Activated naive CD4-positive, alpha-beta T cell treated with anti-CD3 and anti-CD28 coated beads for 36 hours (primary cell): ENCODE results near the gene TFPI2. TPM values are rescaled to one million over a fixed set of nuclear protein-coding genes. Genes with fewer than 3 reads are reported as not detected.

Experiments used
- CTCF ChIA-PET: fragments of 350-600 bp; sonication (Branson Sonifier 250); formaldehyde crosslinking; loops from one replicate; lab custom pipeline; 2021; ENCODE audit warnings: antibody characterized with exemption; lab: Charles Lee
- DNase-seq: peaks from one replicate; pipeline ENCODE4 v3.0.0-alpha.2; 2020
- H3K27ac Mint-ChIP-seq: one replicate; pipeline ENCODE4 v1.8.0; 2021; ENCODE audit warnings: mild to moderate bottlenecking, mixed read lengths
- H3K27me3 Mint-ChIP-seq: one replicate; pipeline ENCODE4 v1.8.0; 2021; ENCODE audit warnings: low read depth, mixed read lengths
- H3K36me3 Mint-ChIP-seq: one replicate; pipeline ENCODE4 v1.8.0; 2021; ENCODE audit warnings: low read depth, mixed read lengths
- H3K4me1 Mint-ChIP-seq: one replicate; pipeline ENCODE4 v1.8.0; 2021; ENCODE audit warnings: low read depth, mixed read lengths
- H3K4me3 Mint-ChIP-seq: one replicate; pipeline ENCODE4 v1.8.0; 2021; ENCODE audit warnings: mild to moderate bottlenecking, moderate library complexity, mixed read lengths
- H3K9me3 Mint-ChIP-seq: one replicate; pipeline ENCODE4 v1.8.0; 2021; ENCODE audit warnings: mixed read lengths
- intact Hi-C: fragments of 100-400 bp; cut with micrococcal nuclease; formaldehyde crosslinking; loops from one replicate; pipeline ENCODE4 v1.15.1; 2023
- total RNA-seq, 2 experiments: library from RNA; stranded (reverse); gene quantifications; one replicate each; pipeline ENCODE4 v1.2.3, GENCODE V29; 2021

Gene TFPI2
- not detected for total RNA-seq

- CTCF ChIA-PET: interaction anchor here (1.0 to 1.2 kb wide), 2 partner anchors 11 to 13 kb away, joined by 3 read pairs; no protein-coding TSS in a partner anchor
- H3K4me1 Mint-ChIP-seq: peaks cover 10% of the 10 kb centered on the region
- DNase-seq: peak; percentile 44
- peak within 1 kb of the TSS; percentile 16 for H3K4me3 Mint-ChIP-seq
- intact Hi-C loops: no loop called here
- H3K9me3 Mint-ChIP-seq: no peaks in the 10 kb centered on the region
- H3K27me3 Mint-ChIP-seq: peaks cover 38% of the 10 kb centered on the region
- no peak within 1 kb of the TSS for H3K27ac Mint-ChIP-seq
- no peaks in the 10 kb centered on the region for H3K36me3 Mint-ChIP-seq
These were observed at the start of gene TFPI2 for GRCh38 chr7:93890464-93891068. TFPI2 (minus strand) TSS chr7:93890753; CDS start chr7:93890678, 75 bp downstream.

GRCh38 chr7:93938293-93938692 is 47.7 kb upstream of the TFPI2 start:
- Mint-ChIP-seq H3K27ac (no peak overlapping the region), H3K9me3 (no peaks in the 10 kb centered on the region), H3K4me3 (no peak overlapping the region), H3K27me3 (peaks cover 25% of the 10 kb centered on the region), H3K4me1 (no peaks in the 10 kb centered on the region), H3K36me3 (no peaks in the 10 kb centered on the region)
- intact Hi-C loops: no loop called here
- DNase-seq: no peak
- CTCF ChIA-PET: no interaction called here

- Mint-ChIP-seq H3K4me3 (no peak overlapping the region), H3K27ac (no peak overlapping the region), H3K27me3 (peaks cover 29% of the 10 kb centered on the region), H3K36me3 (no peaks in the 10 kb centered on the region), H3K4me1 (no peaks in the 10 kb centered on the region), H3K9me3 (no peaks in the 10 kb centered on the region)
- no peak for DNase-seq
- intact Hi-C loops: no loop called here
- CTCF ChIA-PET: no interaction called here
These were observed 47.3 kb upstream of the TFPI2 start for GRCh38 chr7:93937818-93938217.

- CTCF ChIA-PET: no interaction called here
- intact Hi-C loops: no loop called here
- Mint-ChIP-seq H3K4me1 (no peaks in the 10 kb centered on the region), H3K4me3 (no peak overlapping the region), H3K27ac (no peak overlapping the region), H3K9me3 (no peaks in the 10 kb centered on the region), H3K27me3 (peaks cover 24% of the 10 kb centered on the region), H3K36me3 (no peaks in the 10 kb centered on the region)
- no peak for DNase-seq
These were observed 44.5 kb upstream of the TFPI2 start for GRCh38 chr7:93935102-93935501.

DNA sequence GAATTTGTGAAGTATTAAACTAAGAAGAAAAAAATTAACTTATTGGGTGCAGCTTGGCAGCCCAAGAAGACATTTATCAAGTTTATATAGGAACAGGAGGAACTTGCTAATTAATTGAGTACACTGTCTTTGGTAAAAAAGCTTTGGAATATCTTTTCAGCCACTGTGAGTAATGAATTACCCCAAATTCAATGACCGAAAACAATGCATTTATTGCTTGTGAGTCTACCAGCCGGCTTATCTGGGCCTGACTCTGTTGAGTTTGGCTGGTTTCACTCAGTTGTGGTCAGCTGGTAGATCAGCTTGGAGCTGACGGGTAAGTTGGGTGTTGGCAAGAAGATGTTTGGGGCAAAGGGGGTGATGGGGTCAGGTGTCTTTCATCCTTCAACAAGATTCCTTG is 42.6 kb upstream of the TFPI2 start:
- H3K27ac Mint-ChIP-seq: no peak overlapping the region
- no peak for DNase-seq
- H3K4me1 Mint-ChIP-seq: no peaks in the 10 kb centered on the region
- no peaks in the 10 kb centered on the region for H3K9me3 Mint-ChIP-seq
- no peaks in the 10 kb centered on the region for H3K36me3 Mint-ChIP-seq
- CTCF ChIA-PET: no interaction called here
- intact Hi-C loops: no loop called here
- no peak overlapping the region for H3K4me3 Mint-ChIP-seq
- peaks cover 18% of the 10 kb centered on the region for H3K27me3 Mint-ChIP-seq

GRCh38 chr7:93931655-93932054 is 41.1 kb upstream of the TFPI2 start:
- intact Hi-C loops: no loop called here
- CTCF ChIA-PET: no interaction called here
- no peaks in the 10 kb centered on the region for H3K9me3 Mint-ChIP-seq
- H3K27ac Mint-ChIP-seq: no peak overlapping the region
- H3K4me1 Mint-ChIP-seq: no peaks in the 10 kb centered on the region
- H3K27me3 Mint-ChIP-seq: peaks cover 21% of the 10 kb centered on the region
- H3K36me3 Mint-ChIP-seq: no peaks in the 10 kb centered on the region
- no peak overlapping the region for H3K4me3 Mint-ChIP-seq
- no peak for DNase-seq

DNA sequence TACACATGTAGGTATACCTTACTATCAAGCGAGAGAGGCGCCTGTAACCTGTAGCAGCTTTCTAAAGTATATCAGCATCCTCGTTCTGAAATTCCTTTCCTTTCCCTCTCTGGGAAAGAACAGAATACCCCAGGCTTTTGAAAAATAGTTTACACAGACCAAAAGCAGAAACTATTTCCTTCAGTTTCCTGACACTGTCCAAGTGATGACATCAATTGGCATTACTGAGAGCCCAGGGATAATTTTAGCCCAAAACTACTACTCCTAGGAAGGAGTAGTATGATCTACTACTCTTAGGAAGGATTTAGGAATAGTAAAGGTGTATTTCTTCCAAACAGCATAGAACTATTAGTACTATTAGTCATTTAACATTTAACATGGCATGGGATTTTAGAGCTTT is 37.0 kb upstream of the TFPI2 start:
- H3K36me3 Mint-ChIP-seq: no peaks in the 10 kb centered on the region
- H3K4me3 Mint-ChIP-seq: no peak overlapping the region
- no peak for DNase-seq
- no peaks in the 10 kb centered on the region for H3K9me3 Mint-ChIP-seq
- CTCF ChIA-PET: no interaction called here
- H3K27me3 Mint-ChIP-seq: peaks cover 27% of the 10 kb centered on the region
- intact Hi-C loops: no loop called here
- no peaks in the 10 kb centered on the region for H3K4me1 Mint-ChIP-seq
- H3K27ac Mint-ChIP-seq: no peak overlapping the region

- CTCF ChIA-PET: no interaction called here
- H3K27me3 Mint-ChIP-seq: peaks cover 31% of the 10 kb centered on the region
- no peaks in the 10 kb centered on the region for H3K36me3 Mint-ChIP-seq
- H3K4me1 Mint-ChIP-seq: no peaks in the 10 kb centered on the region
- no peak overlapping the region for H3K27ac Mint-ChIP-seq
- intact Hi-C loops: no loop called here
- DNase-seq: no peak
- no peak overlapping the region for H3K4me3 Mint-ChIP-seq
- H3K9me3 Mint-ChIP-seq: no peaks in the 10 kb centered on the region
These were observed 36.2 kb upstream of the TFPI2 start for GRCh38 chr7:93926800-93927199.

DNA sequence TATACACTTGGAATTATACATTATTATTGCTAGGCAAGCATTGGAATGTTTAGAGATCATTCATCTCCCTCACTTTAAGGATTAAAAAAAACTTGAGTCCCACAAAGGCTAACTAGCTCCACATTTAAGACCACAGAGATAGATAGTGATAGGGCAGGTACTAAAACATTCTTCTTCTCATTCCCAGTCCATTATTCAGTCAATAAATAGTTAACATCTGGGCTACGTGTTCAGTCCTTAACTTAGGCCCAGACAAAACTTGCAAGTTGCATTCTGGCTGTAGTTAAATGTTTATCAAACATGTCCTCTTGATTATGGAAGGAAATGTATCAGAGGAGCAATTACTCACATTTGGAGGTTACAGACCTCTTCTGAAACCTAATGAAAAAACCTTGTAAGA is 33.4 kb upstream of the TFPI2 start:
- no peaks in the 10 kb centered on the region for H3K36me3 Mint-ChIP-seq
- H3K4me1 Mint-ChIP-seq: peaks cover 2% of the 10 kb centered on the region
- intact Hi-C loops: no loop called here
- no peak overlapping the region for H3K27ac Mint-ChIP-seq
- CTCF ChIA-PET: no interaction called here
- no peaks in the 10 kb centered on the region for H3K9me3 Mint-ChIP-seq
- no peak overlapping the region for H3K4me3 Mint-ChIP-seq
- H3K27me3 Mint-ChIP-seq: peaks cover 39% of the 10 kb centered on the region
- no peak for DNase-seq

DNA sequence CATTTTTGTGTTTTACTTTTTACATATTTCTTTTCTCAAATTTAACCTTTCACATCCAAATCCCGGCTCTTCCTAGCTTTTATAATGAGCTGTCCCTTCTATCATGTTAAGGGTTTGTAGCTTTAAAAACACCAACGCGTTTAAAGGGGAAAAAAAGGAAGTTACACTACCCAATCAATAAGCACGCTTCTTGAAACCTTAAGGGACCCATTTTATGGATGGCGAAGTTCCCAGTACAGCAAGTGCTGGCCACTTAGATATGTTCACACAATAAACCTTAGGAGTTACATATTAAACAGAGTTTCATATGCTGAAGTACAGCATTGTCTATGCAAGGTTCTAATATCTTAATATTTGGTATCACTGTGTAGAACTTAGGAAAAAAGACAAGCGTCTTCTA is 32.7 kb upstream of the TFPI2 start:
- Mint-ChIP-seq H3K9me3 (no peaks in the 10 kb centered on the region), H3K4me1 (peaks cover 2% of the 10 kb centered on the region), H3K36me3 (no peaks in the 10 kb centered on the region), H3K4me3 (no peak overlapping the region), H3K27me3 (peaks cover 39% of the 10 kb centered on the region), H3K27ac (no peak overlapping the region)
- CTCF ChIA-PET: no interaction called here
- intact Hi-C loops: no loop called here
- no peak for DNase-seq

DNA sequence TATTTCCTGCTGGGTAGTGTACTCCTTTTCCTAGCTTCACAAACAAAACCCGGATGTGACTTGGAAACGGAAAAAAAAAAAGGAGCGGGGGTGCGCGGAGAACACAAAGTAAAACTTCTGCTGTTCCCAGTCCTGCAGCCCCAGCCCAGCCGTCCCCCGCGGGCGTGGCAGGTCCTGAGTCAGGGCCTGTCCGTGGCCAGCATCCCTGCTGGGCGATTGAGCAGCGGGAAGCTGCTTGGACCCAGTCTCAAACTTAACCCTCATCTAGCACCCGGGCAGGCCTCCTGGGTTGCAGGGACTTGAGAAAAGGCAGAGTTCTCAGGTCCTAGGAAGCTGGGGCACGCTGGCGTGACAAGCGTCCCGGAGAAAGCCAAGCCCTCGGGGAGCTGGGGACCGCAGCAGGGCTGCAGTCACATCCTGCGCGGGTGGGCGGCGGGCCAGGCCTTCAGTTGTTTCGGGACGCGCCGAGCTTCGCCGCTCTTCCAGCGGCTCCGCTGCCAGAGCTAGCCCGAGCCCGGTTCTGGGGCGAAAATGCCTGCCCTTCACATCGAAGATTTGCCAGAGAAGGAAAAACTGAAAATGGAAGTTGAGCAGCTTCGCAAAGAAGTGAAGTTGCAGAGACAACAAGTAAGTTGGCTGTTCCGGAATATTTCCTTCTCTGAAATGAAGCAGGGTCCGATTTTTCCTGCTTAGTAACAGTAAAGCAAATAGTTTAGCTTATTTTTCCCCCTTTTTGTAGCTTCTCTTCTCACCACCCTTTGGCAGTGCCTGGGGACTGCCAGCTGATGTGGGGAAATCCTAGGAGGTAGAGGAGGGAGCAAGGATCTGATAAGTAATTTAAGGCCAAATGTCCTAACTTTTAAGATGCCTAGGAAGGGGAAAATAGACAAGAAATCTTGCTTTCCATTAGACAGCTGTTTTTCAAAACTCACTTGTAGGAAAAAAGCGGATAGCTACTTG is 31.3 kb upstream of the TFPI2 start, which contains the start of gene GNG11:
Gene GNG11 (plus strand): TSS at position 129 of the 960 bp plus-strand sequence. CDS start 403 bp downstream, at position 532.
- intact Hi-C loops: loop anchor here (1.0 kb wide), 1 partner anchor 166 kb away; no protein-coding TSS in a partner anchor
- peaks cover 2% of the 10 kb centered on the region for H3K4me1 Mint-ChIP-seq
- H3K27me3 Mint-ChIP-seq: peaks cover 40% of the 10 kb centered on the region
- H3K9me3 Mint-ChIP-seq: no peaks in the 10 kb centered on the region
- H3K36me3 Mint-ChIP-seq: no peaks in the 10 kb centered on the region
- peak within 1 kb of the TSS; percentile 60 for H3K4me3 Mint-ChIP-seq
- peak; percentile 47 for DNase-seq
- no peak within 1 kb of the TSS for H3K27ac Mint-ChIP-seq
- CTCF ChIA-PET: no interaction called here

- Mint-ChIP-seq H3K27me3 (peaks cover 35% of the 10 kb centered on the region), H3K4me1 (peaks cover 2% of the 10 kb centered on the region), H3K9me3 (no peaks in the 10 kb centered on the region), H3K4me3 (no peak overlapping the region), H3K36me3 (no peaks in the 10 kb centered on the region), H3K27ac (no peak overlapping the region)
- no peak for DNase-seq
- CTCF ChIA-PET: interaction anchor here (1.2 kb wide), 1 partner anchor 474 kb away, joined by 3 read pairs; no protein-coding TSS in a partner anchor
- intact Hi-C loops: loop anchor here (1.0 kb wide), 1 partner anchor 167 kb away; no protein-coding TSS in a partner anchor
These were observed 30.6 kb upstream of the TFPI2 start for GRCh38 chr7:93921186-93921585.
